Activated CD8-positive, alpha-beta memory T cell treated with anti-CD3 and anti-CD28 coated beads, Interleukin-2, amount 50 U/mL, for 1 hour (primary cell): Measurements from ENCODE around the gene CREBL2.
"Not testable (repeated sequence)": the region's sequence is repeated elsewhere in the genome, so short reads cannot be mapped to it uniquely, and the experiment has no call there.

Source experiments
- DNase-seq: peaks from one replicate; pipeline ENCODE4 v3.0.0-alpha.2; 2020; ENCODE audit errors: extremely low read depth

The CREBL2 gene

GRCh38 chr12:12596598-12596997 is 15.1 kb upstream of the CREBL2 start:
- not testable (repeated sequence) for DNase-seq

- no peak for DNase-seq
Measured at GRCh38 chr12:12598864-12599263, 12.8 kb upstream of the CREBL2 start.

GRCh38 chr12:12599750-12600643 is 11.7 kb upstream of the CREBL2 start:
- DNase-seq: no peak

- no peak for DNase-seq
Measured at GRCh38 chr12:12600659-12601058, 11.0 kb upstream of the CREBL2 start.

GRCh38 chr12:12604740-12605139 is 6.9 kb upstream of the CREBL2 start:
- DNase-seq: no peak

- no peak for DNase-seq
Measured at GRCh38 chr12:12606781-12607589, 4.7 kb upstream of the CREBL2 start.

- DNase-seq: no peak
Measured at GRCh38 chr12:12608557-12608957, 3.1 kb upstream of the CREBL2 start.

- DNase-seq: no peak
Measured at GRCh38 chr12:12609692-12610091, 2.0 kb upstream of the CREBL2 start.

- no peak for DNase-seq
Measured at GRCh38 chr12:12610711-12611110, 965 bp upstream of the CREBL2 start.

- DNase-seq: no peak
Measured at GRCh38 chr12:12612358-12612757, 682 bp downstream of the CREBL2 start.

- DNase-seq: no peak
Measured at GRCh38 chr12:12613344-12613743, 1.7 kb downstream of the CREBL2 start.

GRCh38 chr12:12614342-12614741 is 2.7 kb downstream of the CREBL2 start:
- no peak for DNase-seq

- no peak for DNase-seq
Measured at GRCh38 chr12:12616512-12617310, 5.0 kb downstream of the CREBL2 start.

- not testable (repeated sequence) for DNase-seq
Measured at GRCh38 chr12:12618064-12618463, 6.4 kb downstream of the CREBL2 start.

- DNase-seq: no peak
Measured at GRCh38 chr12:12620730-12621315, 9.1 kb downstream of the CREBL2 start.

- DNase-seq: no peak
Measured at GRCh38 chr12:12622418-12622817, 10.7 kb downstream of the CREBL2 start.

GRCh38 chr12:12624498-12624992 is 12.9 kb downstream of the CREBL2 start:
- DNase-seq: no peak

- no peak for DNase-seq
Measured at GRCh38 chr12:12626471-12626870, 14.8 kb downstream of the CREBL2 start.

- DNase-seq: no peak
Measured at GRCh38 chr12:12627308-12627827, 15.7 kb downstream of the CREBL2 start.

GRCh38 chr12:12628013-12628412 is 16.3 kb downstream of the CREBL2 start:
- no peak for DNase-seq

- no peak for DNase-seq
Measured at GRCh38 chr12:12630850-12631249, 19.2 kb downstream of the CREBL2 start.
